Kidney (tissue), 14 donors: ENCODE results near the gene LMNTD1. TPM values are rescaled to one million over a fixed set of nuclear protein-coding genes. Genes with fewer than 3 reads are reported as not detected.

ENCODE experiments used
- DNase-seq, 5 donors: peaks; one replicate each; pipeline ENCODE4 v3.0.0-alpha.2; 2013 to 2020
- FAIRE-seq: peaks from 2 replicates; lab custom pipeline; 2012; peaks lifted over from hg19 to GRCh38; lab: Jason Lieb, UNC
- H3K27ac ChIP-seq, 2 donors: one replicate each; pipeline ENCODE4 v1.7.0; 2013; ENCODE audit warnings: low read depth in 2 of 2, low read length in 2 of 2, inconsistent platforms in 1 of 2
- H3K27me3 ChIP-seq: one replicate; pipeline ENCODE4 v1.7.1; 2013; ENCODE audit warnings: low read length, inconsistent platforms; ENCODE audit not compliant: control insufficient read depth, insufficient read depth
- H3K36me3 ChIP-seq, 3 donors: one replicate each; pipeline versions ENCODE4 v1.7.0 to v1.7.1; 2013; ENCODE audit warnings: low read length in 3 of 3, control low read depth in 1 of 3, inconsistent platforms in 1 of 3; ENCODE audit not compliant: insufficient read depth in 3 of 3, control insufficient read depth in 2 of 3
- H3K4me1 ChIP-seq, 3 donors: one replicate each; pipeline versions ENCODE4 v1.7.0 to v1.7.1; 2013; ENCODE audit warnings: low read length in 3 of 3, inconsistent platforms in 1 of 3, low read depth in 1 of 3; ENCODE audit not compliant: control insufficient read depth in 2 of 3, insufficient read depth in 2 of 3
- H3K4me3 ChIP-seq, 3 donors: one replicate each; pipeline versions ENCODE4 v1.7.0 to v1.8.1; 2013; ENCODE audit warnings: low read length in 3 of 3, control low read depth in 1 of 3, inconsistent platforms in 1 of 3
- H3K9ac ChIP-seq, 3 donors: one replicate each; pipeline versions ENCODE4 v1.7.0 to v1.7.1; 2013; ENCODE audit warnings: low read length in 3 of 3, control low read depth in 1 of 3, inconsistent platforms in 1 of 3
- H3K9me3 ChIP-seq, 3 donors: one replicate each; pipeline versions ENCODE4 v1.7.0 to v1.7.1; 2013; ENCODE audit warnings: low read length in 3 of 3, control low read depth in 1 of 3, inconsistent platforms in 1 of 3; ENCODE audit not compliant: control insufficient read depth in 2 of 3, insufficient read depth in 1 of 3
- CTCF ChIP-seq: IDR thresholded peaks from 3 replicates; pipeline ENCODE4 v1.5.1; 2012; ENCODE audit warnings: mild to moderate bottlenecking, moderate library complexity, borderline replicate concordance; ENCODE audit not compliant: insufficient read depth; ENCODE audit errors: extremely low read depth
- intact Hi-C: fragments of 100-400 bp; cut with DNase I; formaldehyde crosslinking; loops from one replicate; pipeline ENCODE4 v1.11.1; 2022
- polyA plus RNA-seq: library from polyadenylated mRNA; stranded (reverse); fragments of 350-450 nt; fragmentation: Illumina TruSeq; extraction: RNeasy Lipid Tissue Mini Kit (QIAGEN cat#74804); gene quantifications from one replicate; pipeline ENCODE4 v1.2.3, GENCODE V29; 2014; ENCODE audit warnings: low read depth, low replicate concordance; ENCODE audit not compliant: insufficient read depth
- total RNA-seq: library from RNA; stranded (reverse); fragmentation: NEBNext Ultra II Directional; extraction: Animal tissue kit (Norgen Biotek cat#: 25700); gene quantifications from one replicate; pipeline ENCODE4 v1.2.1, GENCODE V29; 2021
- donor health status: control.
- donor health status: control.
- donor health status: control.
- donor health status: control.
- donor health status: control.
- donor health status: DM: yes; HTN: yes; CAD: no.
- donor health status: Normal renal cell carcinoma (clear cell type).

Gene LMNTD1
- total and polyA plus RNA-seq, 2 donors from 2014 or later = not detected

DNA sequence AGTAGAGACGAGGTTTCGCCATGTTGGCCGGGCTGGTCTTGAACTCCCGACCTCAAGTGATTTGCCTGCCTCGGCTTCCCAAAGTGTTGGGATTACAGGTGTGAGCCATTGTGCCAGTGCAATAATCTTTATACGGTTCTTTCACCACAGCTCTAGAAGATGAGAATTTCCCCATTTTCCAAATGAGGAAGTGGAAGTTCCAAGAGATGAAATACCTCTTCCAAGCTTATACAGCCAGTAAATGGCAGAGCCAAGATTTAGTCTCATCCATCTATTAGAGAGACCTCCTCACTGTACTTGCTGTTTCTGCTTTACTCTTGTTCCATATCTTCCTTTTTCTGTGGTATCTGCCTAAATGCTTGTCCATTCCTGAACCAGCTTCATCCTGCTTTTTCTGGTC is 3.1 kb upstream of the LMNTD1 start:
- DNase-seq = no peak
- no peaks in the 10 kb centered on the region for H3K27me3 ChIP-seq
- no peaks in the 10 kb centered on the region for H3K36me3 ChIP-seq
- H3K4me1 ChIP-seq = no peaks in the 10 kb centered on the region
- TF ChIP-seq CTCF = no peak
- no peak for FAIRE-seq
- intact Hi-C loops = no loop called here
- H3K27ac ChIP-seq = no peak overlapping the region
- no peaks in the 10 kb centered on the region for H3K9me3 ChIP-seq
- no peak overlapping the region for H3K9ac ChIP-seq
- no peak overlapping the region for H3K4me3 ChIP-seq

DNA sequence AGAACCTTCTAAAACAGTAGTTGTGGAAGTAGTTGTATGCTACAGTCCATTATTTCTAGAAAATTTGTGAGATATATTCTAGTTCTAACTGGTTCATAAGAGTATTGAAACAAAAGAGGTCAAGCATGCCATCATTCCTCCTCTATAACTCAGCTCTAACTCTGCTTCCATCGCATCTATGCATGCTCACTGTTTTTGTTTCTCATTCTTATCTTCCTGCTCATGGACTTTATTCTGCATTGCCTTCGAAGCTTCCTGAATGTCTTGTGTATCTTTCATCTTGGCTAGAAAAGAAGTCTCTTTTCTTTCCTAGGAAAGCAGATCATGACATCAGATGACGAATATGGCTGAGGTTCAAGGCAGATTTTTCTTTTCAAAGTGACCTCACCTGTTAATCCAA is 402 bp downstream of the LMNTD1 start:
- DNase-seq = no peak
- FAIRE-seq = no peak
- intact Hi-C loops = no loop called here
- H3K4me1 ChIP-seq = no peaks in the 10 kb centered on the region
- no peak overlapping the region for H3K4me3 ChIP-seq
- H3K27me3 ChIP-seq = no peaks in the 10 kb centered on the region
- no peak overlapping the region for H3K27ac ChIP-seq
- no peak overlapping the region for H3K9ac ChIP-seq
- no peaks in the 10 kb centered on the region for H3K9me3 ChIP-seq
- TF ChIP-seq CTCF = no peak
- H3K36me3 ChIP-seq = no peaks in the 10 kb centered on the region

GRCh38 chr12:25550186-25550585 is 2.9 kb downstream of the LMNTD1 start:
- no peak overlapping the region for H3K9ac ChIP-seq
- H3K4me3 ChIP-seq = no peak overlapping the region
- H3K27ac ChIP-seq = no peak overlapping the region
- TF ChIP-seq CTCF = no peak
- DNase-seq (no peak), FAIRE-seq (no peak)
- intact Hi-C loops = no loop called here
- no peaks in the 10 kb centered on the region for H3K36me3 ChIP-seq
- no peaks in the 10 kb centered on the region for H3K27me3 ChIP-seq
- H3K9me3 ChIP-seq = no peaks in the 10 kb centered on the region
- no peaks in the 10 kb centered on the region for H3K4me1 ChIP-seq

DNA sequence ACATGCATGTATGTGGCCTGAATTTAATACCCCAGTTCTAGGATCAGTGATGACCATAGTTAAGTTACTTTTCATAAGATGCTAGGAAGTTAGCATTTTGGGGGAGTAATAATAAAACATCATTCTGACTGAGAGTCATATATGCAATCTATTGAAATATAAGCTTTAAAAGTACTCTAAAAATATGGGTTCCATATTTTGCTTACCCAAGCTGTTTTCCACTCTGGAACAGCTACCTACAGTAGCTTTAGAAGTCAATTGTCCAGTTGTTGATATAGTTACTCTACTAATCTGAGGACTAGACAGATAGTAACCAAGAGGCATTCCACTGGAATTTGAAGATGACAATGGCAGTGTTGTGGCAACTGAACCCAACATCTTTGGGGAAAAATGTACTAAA is 4.0 kb downstream of the LMNTD1 start:
- H3K27me3 ChIP-seq = no peaks in the 10 kb centered on the region
- intact Hi-C loops = no loop called here
- no peak for FAIRE-seq
- no peak for DNase-seq
- no peaks in the 10 kb centered on the region for H3K9me3 ChIP-seq
- no peak for TF ChIP-seq CTCF
- H3K27ac ChIP-seq = no peak overlapping the region
- no peak overlapping the region for H3K9ac ChIP-seq
- H3K4me1 ChIP-seq = no peaks in the 10 kb centered on the region
- no peaks in the 10 kb centered on the region for H3K36me3 ChIP-seq
- no peak overlapping the region for H3K4me3 ChIP-seq
